ENCODE data around the gene PLRG1.

Gene PLRG1

DNA sequence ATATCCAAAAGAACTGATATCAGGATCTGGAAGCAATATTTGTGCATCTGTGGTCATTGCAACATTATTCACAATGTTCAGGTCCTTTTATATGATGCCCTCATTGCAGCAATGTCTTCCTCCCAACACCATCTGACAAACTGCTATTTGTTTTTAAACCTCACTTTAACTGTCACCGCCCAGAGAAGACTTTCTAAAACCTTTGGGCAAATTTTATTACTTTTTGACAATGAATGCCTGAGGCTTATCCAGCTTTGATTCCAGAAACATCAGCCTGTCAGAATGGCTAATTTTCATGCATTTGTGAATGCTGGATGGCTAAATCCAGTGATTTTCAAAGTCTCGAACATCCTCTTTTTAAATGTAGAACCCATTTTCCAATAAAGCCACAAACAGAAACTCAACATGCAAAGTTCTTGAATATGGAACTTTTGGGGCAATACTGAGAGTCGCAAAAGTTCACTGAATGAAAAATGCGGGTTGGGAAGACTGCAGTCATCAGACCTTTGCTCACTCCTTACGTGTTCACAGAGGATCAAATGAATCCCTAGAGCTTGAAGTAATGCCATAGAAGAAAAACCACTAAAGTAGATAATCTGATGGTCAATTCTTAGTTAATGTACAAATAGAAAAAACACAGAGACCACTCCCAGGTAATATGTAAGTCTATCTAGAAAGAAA is 23.1 kb upstream of the PLRG1 start:
- DNase-seq, result no peak

DNA sequence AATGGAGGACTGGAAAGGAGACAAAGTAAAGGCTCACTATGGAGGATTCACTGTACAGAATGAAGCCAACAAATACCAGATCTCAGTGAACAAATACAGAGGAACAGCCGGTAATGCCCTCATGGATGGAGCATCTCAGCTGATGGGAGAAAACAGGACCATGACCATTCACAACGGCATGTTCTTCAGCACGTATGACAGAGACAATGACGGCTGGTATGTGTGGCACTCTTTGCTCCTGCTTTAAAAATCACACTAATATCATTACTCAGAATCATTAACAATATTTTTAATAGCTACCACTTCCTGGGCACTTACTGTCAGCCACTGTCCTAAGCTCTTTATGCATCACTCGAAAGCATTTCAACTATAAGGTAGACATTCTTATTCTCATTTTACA is 19.4 kb upstream of the PLRG1 start:
- DNase-seq, result no peak

DNA sequence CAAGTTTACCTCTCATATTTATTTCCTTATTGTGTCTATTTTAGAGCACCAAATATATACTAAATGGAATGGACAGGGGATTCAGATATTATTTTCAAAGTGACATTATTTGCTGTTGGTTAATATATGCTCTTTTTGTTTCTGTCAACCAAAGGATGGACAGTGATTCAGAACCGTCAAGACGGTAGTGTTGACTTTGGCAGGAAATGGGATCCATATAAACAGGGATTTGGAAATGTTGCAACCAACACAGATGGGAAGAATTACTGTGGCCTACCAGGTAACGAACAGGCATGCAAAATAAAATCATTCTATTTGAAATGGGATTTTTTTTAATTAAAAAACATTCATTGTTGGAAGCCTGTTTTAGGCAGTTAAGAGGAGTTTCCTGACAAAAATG is 18.8 kb upstream of the PLRG1 start:
- DNase-seq, result no peak

DNA sequence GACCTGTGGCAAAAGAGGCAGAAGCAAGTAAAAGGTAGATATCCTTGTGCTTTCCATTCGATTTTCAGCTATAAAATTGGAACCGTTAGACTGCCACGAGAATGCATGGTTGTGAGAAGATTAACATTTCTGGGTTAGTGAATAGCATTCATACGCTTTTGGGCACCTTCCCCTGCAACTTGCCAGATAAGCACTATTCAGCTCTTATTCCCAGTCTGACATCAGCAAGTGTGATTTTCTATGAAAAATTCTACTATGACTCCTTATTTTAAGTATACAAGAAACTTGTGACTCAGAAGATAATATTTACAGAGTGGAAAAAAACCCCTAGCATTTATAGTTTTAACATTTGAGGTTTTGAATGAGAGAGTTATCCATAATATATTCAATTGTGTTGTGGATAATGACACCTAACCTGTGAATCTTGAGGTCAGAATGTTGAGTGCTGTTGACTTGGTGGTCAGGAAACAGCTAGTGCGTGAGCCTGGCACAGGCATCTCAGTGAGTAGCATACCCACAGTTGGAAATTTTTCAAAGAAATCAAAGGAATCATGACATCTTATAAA is 16.5 kb upstream of the PLRG1 start:
- no peak for DNase-seq

DNA sequence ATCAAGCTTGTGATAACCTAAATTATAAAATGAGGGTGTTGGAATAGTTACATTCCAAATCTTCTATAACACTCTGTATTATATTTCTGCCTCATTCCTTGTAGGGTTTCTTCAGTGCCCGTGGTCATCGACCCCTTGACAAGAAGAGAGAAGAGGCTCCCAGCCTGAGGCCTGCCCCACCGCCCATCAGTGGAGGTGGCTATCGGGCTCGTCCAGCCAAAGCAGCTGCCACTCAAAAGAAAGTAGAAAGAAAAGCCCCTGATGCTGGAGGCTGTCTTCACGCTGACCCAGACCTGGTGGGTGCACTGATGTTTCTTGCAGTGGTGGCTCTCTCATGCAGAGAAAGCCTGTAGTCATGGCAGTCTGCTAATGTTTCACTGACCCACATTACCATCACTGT is 15.5 kb upstream of the PLRG1 start:
- no peak for DNase-seq

DNA sequence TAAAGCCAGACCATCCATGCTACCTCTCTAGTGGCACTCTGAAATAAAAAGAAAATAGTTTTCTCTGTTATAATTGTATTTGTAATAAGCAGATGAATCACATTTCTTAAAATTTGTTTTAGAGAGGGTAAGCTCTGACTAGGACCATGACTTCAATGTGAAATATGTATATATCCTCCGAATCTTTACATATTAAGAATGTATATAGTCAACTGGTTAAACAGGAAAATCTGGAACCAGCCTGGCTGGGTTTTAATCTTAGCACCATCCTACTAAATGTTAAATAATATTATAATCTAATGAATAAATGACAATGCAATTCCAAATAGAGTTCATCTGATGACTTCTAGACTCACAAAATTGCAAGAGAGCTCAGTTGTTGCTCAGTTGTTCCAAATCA is 14.1 kb upstream of the PLRG1 start:
- DNase-seq, result no peak

DNA sequence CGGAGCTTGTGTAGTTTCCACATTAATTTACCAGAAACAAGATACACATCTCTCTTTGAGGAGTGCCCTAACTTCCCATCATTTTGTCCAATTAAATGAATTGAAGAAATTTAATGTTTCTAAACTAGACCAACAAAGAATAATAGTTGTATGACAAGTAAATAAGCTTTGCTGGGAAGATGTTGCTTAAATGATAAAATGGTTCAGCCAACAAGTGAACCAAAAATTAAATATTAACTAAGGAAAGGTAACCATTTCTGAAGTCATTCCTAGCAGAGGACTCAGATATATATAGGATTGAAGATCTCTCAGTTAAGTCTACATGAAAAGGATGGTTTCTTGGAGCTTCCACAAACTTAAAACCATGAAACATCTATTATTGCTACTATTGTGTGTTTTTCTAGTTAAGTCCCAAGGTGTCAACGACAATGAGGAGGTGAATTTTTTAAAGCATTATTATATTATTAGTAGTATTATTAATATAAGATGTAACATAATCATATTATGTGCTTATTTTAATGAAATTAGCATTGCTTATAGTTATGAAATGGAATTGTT is 12.6 kb upstream of the PLRG1 start, which contains the start of gene FGB:
FGB (plus strand) TSS at position 315 of the 558 bp plus-strand sequence; CDS start at position 323, 8 bp downstream.
- DNase-seq, result no peak

DNA sequence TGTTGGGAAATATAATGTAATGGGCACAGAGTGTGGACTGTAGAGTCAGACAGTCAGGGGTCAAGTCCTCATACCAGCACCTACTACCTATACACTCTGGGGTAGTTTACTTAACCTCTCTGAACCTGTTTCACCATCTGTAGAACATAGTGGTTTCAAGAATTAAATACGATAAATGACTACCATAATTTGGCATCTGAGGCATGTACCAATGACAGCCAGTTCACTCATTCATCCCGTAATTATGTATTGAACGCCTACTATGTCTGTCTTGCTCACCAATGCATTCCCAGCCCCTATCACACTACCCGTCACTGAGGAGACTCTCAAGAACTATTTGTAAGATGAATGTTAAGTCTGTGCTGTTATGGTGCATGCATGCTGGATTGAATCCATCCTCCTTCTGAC is 10.6 kb upstream of the PLRG1 start:
- no peak for DNase-seq

DNA sequence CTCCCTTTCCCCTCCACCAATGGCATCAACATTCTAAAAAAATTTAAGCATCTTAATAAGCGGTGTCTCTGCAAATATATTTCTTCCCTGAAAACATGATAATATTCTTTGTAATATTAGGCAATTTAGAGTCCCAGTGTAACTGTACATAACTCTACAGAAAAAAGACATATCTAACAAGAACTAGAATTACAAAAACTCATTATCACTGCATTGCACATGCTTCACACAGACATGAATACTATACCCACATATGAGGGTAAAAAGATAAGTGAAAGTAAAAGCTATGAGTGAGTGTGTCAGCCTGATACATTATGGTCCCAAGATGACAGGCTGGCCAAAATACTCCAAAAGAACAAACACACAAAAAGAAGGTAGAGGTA is 10.2 kb upstream of the PLRG1 start:
- no peak for DNase-seq

DNA sequence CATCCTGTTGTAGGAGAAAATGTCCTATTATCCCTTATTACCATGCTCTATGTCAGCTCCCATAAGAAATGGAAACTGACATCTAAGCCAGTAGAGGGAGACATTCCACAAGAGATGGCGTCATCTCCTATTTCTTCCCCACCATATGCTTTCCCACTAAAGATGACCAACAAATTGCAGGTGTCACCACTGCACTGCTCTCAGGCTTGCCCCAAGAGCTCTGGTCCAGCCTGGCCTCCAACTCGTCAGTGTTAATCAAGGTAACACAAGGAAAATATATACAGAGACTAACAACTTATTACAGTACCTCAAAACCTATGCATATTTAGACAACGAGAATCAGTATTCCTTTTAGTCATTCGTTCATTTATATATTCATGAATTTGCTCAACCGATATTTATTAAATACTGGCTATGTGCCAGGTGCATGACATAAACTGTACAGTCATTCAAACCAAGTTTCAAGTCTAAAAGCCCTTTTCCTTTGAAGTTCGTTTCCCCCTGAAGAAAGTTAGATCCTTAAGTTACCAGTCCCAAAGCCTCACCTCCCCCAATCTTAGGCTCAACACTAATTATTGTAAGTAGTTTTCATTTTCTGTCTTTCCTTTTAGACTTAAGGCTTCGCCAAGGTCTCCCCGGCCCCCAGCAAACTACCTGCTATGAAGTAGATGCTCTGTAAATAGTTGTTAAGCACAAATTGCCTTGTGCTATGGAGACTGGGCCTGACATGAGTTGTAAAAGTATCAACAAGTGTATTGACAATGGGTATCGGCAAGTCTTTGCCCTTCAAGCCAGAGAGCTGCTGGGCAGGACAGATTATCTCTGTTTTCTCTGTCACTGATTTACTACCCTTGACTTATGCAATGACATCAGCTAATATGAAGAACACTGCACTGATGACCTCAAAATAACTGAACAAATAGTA is 9.6 kb upstream of the PLRG1 start:
- no peak for DNase-seq

DNA sequence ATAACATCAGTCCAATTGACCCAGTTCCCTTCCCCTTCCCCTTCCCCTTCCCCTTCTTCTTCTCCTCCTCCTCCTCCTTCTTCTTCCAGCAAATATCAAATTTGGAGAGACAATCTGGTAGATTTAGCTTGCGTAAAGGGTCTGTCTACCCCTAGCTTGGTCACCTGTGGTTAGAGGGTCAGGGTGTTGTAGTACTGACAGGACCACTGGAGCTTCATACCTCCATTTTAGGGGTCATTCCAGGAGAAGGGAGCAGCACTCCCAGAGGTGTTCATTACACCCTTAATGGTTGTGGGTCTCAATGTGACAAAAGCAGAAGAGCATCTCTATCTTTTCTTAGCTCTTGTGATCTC is 8.9 kb upstream of the PLRG1 start:
- no peak for DNase-seq

DNA sequence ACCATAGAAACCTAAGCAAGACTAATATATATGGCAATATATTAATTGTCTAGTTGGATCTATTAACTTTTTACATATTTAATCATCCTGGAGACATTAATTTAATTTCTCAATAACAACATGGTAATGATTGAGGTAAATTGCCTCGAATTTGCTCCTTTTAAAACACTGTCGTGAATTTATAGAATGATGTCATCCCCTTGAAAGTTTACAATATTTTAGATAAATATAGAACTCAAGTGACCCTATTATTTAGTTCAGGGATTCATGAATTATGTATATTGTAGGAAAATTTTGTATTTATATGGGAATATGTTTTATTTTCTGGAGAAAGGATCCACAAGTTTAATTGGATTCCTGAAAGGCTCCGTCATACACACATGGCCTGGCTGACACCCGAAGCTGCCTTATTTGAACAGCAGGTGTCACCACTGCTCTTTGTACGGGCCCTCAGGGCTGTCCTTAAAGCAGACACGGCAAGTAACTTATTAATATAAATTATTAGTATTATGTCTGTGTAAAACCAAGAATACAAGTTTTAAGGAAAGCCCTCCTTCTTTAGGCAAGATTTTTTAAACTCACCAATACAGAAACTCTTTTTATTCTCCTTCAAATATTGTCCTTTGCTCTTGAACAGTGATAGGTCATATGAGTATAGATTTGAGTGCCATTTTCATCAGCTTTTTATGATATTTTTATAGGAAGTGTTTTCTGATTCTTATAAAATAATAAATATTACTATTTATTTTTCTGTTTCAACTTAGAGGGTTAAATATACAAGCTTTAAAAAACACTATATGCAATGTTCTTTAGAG is 1.9 kb upstream of the PLRG1 start:
- DNase-seq, result peak; percentile 28

DNA sequence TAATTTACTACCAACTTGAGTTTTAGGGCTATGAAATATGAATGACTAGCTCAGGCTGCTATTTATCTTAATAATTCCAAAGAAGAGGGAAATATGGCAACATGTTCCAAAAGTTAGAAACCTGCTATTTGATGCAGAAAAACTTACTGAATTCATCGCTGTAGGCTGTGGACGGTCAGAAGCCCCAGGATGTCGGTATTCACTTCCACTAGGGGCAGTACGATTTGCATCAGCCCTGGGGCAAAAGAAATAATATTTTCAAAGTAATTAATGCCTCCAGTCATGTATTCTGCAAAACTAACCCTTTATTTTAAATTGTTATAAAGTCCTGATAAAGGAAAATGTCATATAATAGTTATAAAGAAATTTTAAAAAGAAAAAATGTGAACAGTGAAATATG is 4.5 kb downstream of the PLRG1 start:
- DNase-seq, result no peak

DNA sequence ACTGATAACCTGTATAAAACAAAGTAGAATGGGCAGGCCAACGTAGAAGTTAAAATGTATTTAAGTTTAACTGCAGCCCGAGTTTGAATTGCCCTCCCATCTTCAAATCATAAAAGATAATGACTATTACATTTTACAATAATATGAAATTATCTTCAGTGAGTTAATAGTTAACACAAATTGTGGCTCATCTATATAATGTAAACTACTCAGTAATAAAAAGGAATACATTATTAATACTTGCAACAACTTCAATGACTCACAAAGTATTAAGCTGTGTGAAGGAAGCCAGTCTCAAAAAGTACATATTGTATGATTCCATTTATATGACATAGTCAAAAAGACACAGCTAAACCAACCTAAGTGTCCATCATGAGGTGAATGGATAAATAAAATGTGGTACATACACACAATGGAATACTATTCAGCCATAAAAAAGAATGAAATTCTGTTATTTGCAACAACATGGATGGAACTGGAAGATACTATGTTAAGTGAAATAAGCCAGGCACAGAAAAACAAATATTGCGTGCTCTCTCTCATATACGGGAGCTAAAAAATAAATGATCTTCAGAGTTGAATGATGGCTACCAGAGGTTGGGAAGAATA is 7.8 kb downstream of the PLRG1 start:
- DNase-seq, result no peak

DNA sequence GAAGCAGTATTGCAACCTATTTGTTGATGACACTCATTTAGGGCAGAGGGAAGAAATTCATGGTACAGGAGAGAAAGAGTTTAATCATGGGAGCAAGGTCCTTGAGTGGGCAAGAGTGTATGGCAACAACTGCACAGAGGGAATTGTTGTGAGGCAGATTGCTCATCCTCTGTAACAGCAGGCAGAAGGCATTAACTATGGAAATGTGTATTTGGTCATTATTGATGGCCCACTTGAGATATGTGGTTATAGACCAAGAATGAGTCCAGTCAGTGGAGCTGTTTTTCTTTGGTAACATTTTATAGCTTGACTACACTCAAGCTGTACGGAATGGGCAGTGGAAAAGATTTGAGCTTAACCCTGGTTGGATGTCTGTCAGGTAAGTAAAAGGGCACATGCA is 15.9 kb downstream of the PLRG1 start:
- DNase-seq, result no peak

DNA sequence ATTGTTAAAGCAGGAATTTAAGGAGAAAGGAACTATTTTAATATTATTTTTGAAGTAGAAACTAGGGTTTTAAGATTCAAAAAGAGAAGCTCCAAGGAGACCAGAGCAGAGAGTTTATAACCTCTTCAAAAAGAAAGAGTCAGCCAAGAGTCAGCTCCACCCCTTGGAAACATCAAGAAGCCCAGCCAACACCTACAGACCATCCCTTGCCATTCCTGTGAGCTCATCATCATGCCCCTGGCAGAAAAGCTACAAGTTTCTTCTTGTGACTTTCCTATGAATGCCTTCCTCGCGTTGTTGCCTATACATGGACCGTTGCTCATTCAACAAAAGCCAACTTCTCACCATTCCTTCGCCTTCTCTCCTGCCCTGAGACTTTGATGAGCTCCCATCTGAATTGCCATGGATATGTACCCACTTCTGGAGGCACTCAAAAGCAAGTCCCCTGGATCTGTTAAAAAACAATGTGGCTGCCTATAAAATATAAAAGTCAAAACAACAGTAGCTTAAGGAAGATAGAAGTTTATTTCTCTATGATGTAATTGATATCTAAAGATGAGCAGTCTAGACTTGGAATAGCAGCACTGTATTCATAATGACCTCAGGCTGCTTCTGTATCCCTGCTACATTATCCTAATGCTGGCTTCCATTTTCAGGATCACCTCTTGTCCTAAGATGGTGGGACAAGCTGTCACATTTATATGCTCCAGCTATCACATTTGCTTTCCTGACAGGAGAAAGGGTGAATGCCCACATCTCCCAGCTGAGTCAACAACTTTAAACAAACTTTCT is 20.3 kb downstream of the PLRG1 start:
- no peak for DNase-seq

DNA sequence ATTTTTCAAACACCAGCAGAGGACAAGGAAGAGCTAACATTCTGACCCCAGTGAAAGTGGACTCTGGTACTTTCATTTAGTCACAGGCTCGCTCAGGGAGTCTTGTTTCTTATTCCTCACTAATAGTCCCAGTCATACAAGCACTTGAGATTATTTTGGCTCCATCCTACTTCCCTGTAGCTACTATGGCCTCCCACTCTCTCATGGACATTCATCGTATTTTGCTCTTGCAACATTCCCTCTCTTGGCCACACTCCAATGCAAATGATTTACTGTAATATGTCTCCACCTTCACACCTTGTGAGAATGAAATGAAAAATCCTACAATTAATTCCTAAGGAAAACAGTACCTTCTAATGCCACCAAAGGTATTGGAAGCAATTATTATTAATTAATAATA is 21.3 kb downstream of the PLRG1 start:
- no peak for DNase-seq

DNA sequence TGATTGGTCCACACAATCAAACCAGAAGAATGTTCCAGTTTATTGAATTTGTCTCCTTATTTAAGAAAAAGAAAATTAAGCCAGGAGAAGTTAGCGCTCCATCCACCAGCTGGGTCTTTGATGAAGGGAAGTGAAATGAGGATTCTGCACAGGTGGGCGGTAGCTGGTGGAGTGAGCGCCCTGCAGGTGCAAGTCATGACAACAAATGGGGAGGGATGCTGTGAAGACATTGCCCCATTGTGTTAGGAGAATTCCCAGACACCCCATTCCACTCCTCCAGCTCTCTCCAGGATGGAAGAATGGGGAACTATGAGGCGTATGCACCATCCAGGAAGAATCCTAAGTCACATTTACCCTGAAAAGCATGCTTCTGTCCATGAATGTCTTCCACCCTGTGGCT is 22.9 kb downstream of the PLRG1 start:
- no peak for DNase-seq

DNA sequence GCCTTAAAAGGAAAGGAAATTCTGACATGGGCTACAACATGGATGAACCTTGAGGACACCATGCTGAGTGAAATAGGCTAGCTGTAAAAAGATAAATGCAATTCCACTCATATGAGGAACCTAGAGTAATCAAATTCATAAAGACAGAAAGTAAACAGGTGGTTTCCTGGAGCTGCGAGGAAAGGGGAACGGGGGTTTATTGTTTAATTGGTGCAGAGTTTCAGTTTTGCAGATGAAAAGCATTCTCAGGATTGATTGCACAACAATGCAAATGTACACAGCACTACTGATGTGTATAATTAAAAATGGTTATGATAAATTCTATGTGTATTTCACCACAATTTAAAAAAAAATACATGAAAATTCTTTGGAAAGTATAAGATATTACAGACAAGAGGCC is 24.0 kb downstream of the PLRG1 start:
- DNase-seq, result no peak

DNA sequence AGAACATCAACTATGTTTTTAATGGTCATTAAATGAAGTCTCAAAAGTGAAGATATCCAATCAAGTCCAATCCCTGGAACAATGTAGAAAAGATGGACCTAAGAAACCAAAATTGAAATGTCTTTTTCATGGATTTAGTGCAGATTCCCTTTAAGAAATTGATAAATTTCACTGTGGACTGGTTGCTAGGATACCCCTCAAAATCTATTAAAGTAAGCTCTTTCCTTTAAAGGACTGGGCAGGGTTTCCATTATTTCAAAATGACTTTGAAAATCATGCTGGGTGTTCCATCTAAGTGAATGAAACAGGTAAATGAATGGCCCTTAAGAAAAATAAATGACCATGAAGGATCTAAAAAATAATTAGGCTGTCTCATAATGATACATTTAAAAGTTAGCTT is 28.6 kb downstream of the PLRG1 start:
- DNase-seq, result no peak

DNA sequence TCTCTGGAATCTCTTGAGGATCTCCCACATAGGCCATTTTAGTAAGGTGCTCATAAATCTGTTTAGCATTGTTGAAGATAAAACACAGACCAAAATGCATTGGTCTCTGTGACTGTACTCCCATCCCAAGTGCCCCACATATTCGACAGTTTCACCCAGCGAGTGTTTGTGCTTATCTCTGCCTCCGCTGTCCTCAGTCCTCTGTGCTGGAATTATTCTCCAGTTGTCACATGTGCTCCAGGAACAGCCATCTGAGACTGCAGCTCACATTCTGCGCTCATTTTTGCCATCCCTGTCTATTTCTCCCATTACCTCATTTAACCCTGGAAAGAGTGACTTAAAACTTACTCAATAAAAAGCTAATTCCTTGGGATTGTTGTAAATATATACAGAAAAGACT is 31.0 kb downstream of the PLRG1 start:
- DNase-seq, result no peak

DNA sequence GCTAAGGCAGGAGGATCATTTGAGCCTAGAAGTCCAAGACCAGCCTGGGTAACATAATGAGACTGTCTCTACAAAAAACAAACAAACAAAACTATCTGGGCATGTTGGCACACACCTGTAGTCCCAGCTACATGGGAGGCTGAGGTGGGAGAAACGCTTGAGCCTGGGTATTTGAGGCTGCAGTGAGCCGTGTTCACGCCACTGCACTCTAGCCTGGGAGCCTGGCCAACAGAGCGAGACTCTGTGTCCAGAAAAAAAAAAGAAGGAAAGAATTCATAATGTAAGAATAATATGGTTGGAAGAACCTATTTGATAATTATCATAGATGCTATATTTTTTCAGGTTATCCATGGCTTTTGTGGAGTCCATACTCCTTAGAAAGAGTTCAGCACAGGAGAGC is 32.6 kb downstream of the PLRG1 start:
- no peak for DNase-seq
